Sigmoid colon (tissue), 4 donors: ENCODE data around the gene LRRC72.

Source experiments
- EP300 ChIP-seq, 4 donors: sonication (generic); formaldehyde crosslinking; IDR thresholded peaks; one replicate each; pipeline ENCODE4 v1.6.1; 2017; ENCODE audit warnings: antibody characterized with exemption in 4 of 4
- POLR2A ChIP-seq, 2 donors: fragments of 450-650 bp; IDR thresholded peaks; one replicate each; pipeline ENCODE4 v1.6.1; 2016; ENCODE audit warnings: antibody characterized with exemption in 2 of 2, mild to moderate bottlenecking in 2 of 2, moderate library complexity in 2 of 2
- POLR2AphosphoS5 ChIP-seq, 4 donors: sonication (generic); formaldehyde crosslinking; IDR thresholded peaks; one replicate each; pipeline ENCODE4 v1.6.1; 2017; ENCODE audit warnings: antibody characterized with exemption in 4 of 4
- TF ChIP-seq, protein P1 (sequence below), 4 experiments: fragments of 450-650 bp in 3 of 4; fragments of 200-600 bp in 1 of 4; IDR thresholded peaks; one replicate each; pipeline ENCODE4 v1.5.1; 2016 to 2019; ENCODE audit warnings: antibody characterized with exemption in 4 of 4, mild to moderate bottlenecking in 3 of 4, moderate library complexity in 2 of 4

DNA sequence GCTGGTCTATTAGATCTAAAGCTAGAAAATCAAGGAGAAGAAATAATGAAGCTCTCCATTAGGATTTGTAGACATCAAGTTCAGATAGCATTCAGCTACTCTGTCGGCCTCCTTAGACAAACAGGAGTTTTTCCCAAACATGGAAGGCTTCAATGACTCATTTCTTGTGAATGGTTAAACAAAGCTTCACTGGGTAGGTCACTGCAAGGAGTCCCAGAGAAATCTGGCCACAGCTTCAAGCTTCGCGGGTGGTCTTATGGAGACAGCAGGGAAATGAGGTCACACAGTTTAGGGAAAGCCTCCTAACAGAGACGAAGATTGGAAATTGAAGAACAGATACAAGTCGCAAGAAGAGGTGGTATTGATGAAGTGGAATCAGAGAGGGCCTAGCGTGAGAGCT is 22.6 kb upstream of the LRRC72 start:
- TF ChIP-seq, protein P1, sequence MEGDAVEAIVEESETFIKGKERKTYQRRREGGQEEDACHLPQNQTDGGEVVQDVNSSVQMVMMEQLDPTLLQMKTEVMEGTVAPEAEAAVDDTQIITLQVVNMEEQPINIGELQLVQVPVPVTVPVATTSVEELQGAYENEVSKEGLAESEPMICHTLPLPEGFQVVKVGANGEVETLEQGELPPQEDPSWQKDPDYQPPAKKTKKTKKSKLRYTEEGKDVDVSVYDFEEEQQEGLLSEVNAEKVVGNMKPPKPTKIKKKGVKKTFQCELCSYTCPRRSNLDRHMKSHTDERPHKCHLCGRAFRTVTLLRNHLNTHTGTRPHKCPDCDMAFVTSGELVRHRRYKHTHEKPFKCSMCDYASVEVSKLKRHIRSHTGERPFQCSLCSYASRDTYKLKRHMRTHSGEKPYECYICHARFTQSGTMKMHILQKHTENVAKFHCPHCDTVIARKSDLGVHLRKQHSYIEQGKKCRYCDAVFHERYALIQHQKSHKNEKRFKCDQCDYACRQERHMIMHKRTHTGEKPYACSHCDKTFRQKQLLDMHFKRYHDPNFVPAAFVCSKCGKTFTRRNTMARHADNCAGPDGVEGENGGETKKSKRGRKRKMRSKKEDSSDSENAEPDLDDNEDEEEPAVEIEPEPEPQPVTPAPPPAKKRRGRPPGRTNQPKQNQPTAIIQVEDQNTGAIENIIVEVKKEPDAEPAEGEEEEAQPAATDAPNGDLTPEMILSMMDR (IDR thresholded peaks at IDR 0.05): no peak
- TF ChIP-seq POLR2A (IDR thresholded peaks at IDR 0.05): no peak
- no peak for TF ChIP-seq POLR2AphosphoS5 (IDR thresholded peaks at IDR 0.05)
- TF ChIP-seq EP300 (IDR thresholded peaks at IDR 0.05): no peak
